SK-N-SH (cell line): ENCODE data around the gene MYO5C. TPM values are rescaled to one million over a fixed set of nuclear protein-coding genes. Genes with fewer than 3 reads are reported as not detected.

Experiments
- CTCF ChIA-PET: fragments of 300-600, 350-600 bp; formaldehyde crosslinking; extraction: SDS; loops from one replicate; lab custom pipeline; 2021; lab: Yijun Ruan, JAX
- POLR2A ChIA-PET: fragments of 350-600 bp; sonication (Branson Sonifier 250); formaldehyde crosslinking; extraction: SDS; loops from one replicate; lab custom pipeline; 2020; ENCODE audit warnings: antibody characterized with exemption, inconsistent platforms; lab: Yijun Ruan, JAX
- DNase-seq: peaks from one replicate; pipeline ENCODE4 v3.0.0; 2012
- H2AFZ ChIP-seq: fragments of 200-600 bp; sonication (generic); 2 replicates; pipeline ENCODE4 v1.8.1; 2016; ENCODE audit warnings: antibody characterized with exemption, mild to moderate bottlenecking, low read depth
- H3F3A ChIP-seq: fragments of 200-600 bp; sonication (generic); replicated peaks from 2 replicates; pipeline ENCODE3; 2016; ENCODE audit warnings: antibody characterized with exemption, mild to moderate bottlenecking; ENCODE audit not compliant: insufficient read depth
- H3K27ac ChIP-seq, 2 experiments: fragments of 200-500 bp in 1 of 2; fragments of 200-600 bp in 1 of 2; sonication (Bioruptor generic) in 1 of 2; sonication (generic), shearing (Covaris generic) in 1 of 2; 2 replicates each; pipeline versions ENCODE4 v1.5.1 to v1.6.1; 2014 to 2016; ENCODE audit warnings: low read depth in 2 of 2, inconsistent platforms in 1 of 2, low read length in 1 of 2, mild to moderate bottlenecking in 1 of 2, mixed read lengths in 1 of 2
- H3K27me3 ChIP-seq: fragments of 200-600 bp; sonication (generic), shearing (Covaris generic); 2 replicates; pipeline ENCODE4 v1.6.1; 2016; ENCODE audit warnings: mixed run types; ENCODE audit not compliant: insufficient read depth
- H3K36me3 ChIP-seq, 2 experiments: fragments of 200-500 bp in 1 of 2; fragments of 200-600 bp in 1 of 2; sonication (Bioruptor generic) in 1 of 2; sonication (generic) in 1 of 2; replicated peaks in 1 of 2; 2 replicates each; pipeline versions ENCODE3 to v1.5.1; 2014 to 2016; ENCODE audit warnings: low read length in 1 of 2, mild to moderate bottlenecking in 1 of 2; ENCODE audit not compliant: insufficient read depth in 2 of 2, control insufficient read depth in 1 of 2
- H3K4me1 ChIP-seq, 2 experiments: fragments of 200-500 bp in 1 of 2; fragments of 200-600 bp in 1 of 2; sonication (Bioruptor generic) in 1 of 2; sonication (generic), shearing (Covaris generic) in 1 of 2; 2 replicates each; pipeline versions ENCODE4 v1.5.1 to v1.6.1; 2014 to 2016; ENCODE audit warnings: low read depth in 1 of 2, low read length in 1 of 2, mixed run types in 1 of 2; ENCODE audit not compliant: insufficient read depth in 2 of 2, control insufficient read depth in 1 of 2
- H3K4me2 ChIP-seq: fragments of 200-600 bp; sonication (generic), shearing (Covaris generic); 2 replicates; pipeline ENCODE4 v1.6.1; 2017; ENCODE audit warnings: mixed run types
- H3K4me3 ChIP-seq, 2 experiments: fragments of 200-500 bp in 1 of 2; fragments of 200-600 bp in 1 of 2; sonication (Bioruptor generic) in 1 of 2; sonication (generic), shearing (Covaris generic) in 1 of 2; 2 replicates each; pipeline versions ENCODE4 v1.5.1 to v1.8.1; 2014 to 2016; ENCODE audit warnings: low read depth in 2 of 2, inconsistent platforms in 1 of 2, low read length in 1 of 2, mild to moderate bottlenecking in 1 of 2, mixed read lengths in 1 of 2, moderate library complexity in 1 of 2
- H3K79me2 ChIP-seq: fragments of 200-600 bp; sonication (generic); 2 replicates; pipeline ENCODE4 v1.8.1; 2017; ENCODE audit warnings: mild to moderate bottlenecking; ENCODE audit not compliant: insufficient read depth
- H3K9ac ChIP-seq: fragments of 200-600 bp; sonication (generic); 2 replicates; pipeline ENCODE4 v1.6.1; 2017; ENCODE audit warnings: mixed run types
- H3K9me2 ChIP-seq: fragments of 200-600 bp; sonication (generic); 2 replicates; pipeline ENCODE4 v1.6.1; 2017; ENCODE audit warnings: mixed run types
- H3K9me3 ChIP-seq: fragments of 200-600 bp; sonication (generic); 2 replicates; pipeline ENCODE4 v1.6.1; 2017; ENCODE audit warnings: mixed run types, mild to moderate bottlenecking, moderate library complexity
- H4K20me1 ChIP-seq: fragments of 200-600 bp; sonication (generic); 2 replicates; pipeline ENCODE4 v1.6.1; 2017; ENCODE audit warnings: mild to moderate bottlenecking, mixed run types; ENCODE audit not compliant: insufficient read depth
- EP300 ChIP-seq, 2 experiments: IDR thresholded peaks; 2 replicates each; pipeline versions ENCODE4 v1.4.0 to v1.6.1; 2012; ENCODE audit warnings: borderline replicate concordance in 1 of 2, low read depth in 1 of 2, low read length in 1 of 2
- EZH2phosphoT487 ChIP-seq: fragments of 200-600 bp; sonication (generic); IDR thresholded peaks from 2 replicates; pipeline ENCODE4 v1.6.1; 2017; ENCODE audit warnings: low read depth, mixed run types, mild to moderate bottlenecking, antibody characterized with exemption, moderate library complexity, borderline replicate concordance
- FOSL2 ChIP-seq: IDR thresholded peaks from 2 replicates; pipeline ENCODE4 v1.4.0; 2012; ENCODE audit warnings: low read depth, mild to moderate bottlenecking, moderate library complexity, borderline replicate concordance
- FOXJ3 ChIP-seq: sonication (generic); formaldehyde crosslinking; IDR thresholded peaks from 2 replicates; pipeline ENCODE4 v1.5.1; 2020; ENCODE audit warnings: mild to moderate bottlenecking, missing genetic modification reagents
- FOXM1 ChIP-seq: IDR thresholded peaks from 2 replicates; pipeline ENCODE4 v1.4.0; 2012; ENCODE audit warnings: low read depth, mild to moderate bottlenecking
- JUND ChIP-seq: IDR thresholded peaks from 2 replicates; pipeline ENCODE4 v1.4.0; 2012
- MAX ChIP-seq: IDR thresholded peaks from 2 replicates; pipeline ENCODE4 v1.4.0; 2012; ENCODE audit warnings: low read depth
- MEF2A ChIP-seq: IDR thresholded peaks from 2 replicates; pipeline ENCODE4 v1.4.0; 2012; ENCODE audit warnings: low read depth, borderline replicate concordance
- NFIC ChIP-seq: IDR thresholded peaks from 2 replicates; pipeline ENCODE4 v1.4.0; 2012; ENCODE audit warnings: borderline replicate concordance
- NRF1 ChIP-seq: IDR thresholded peaks from 2 replicates; pipeline ENCODE4 v1.6.1; 2012; ENCODE audit warnings: low read depth, mild to moderate bottlenecking, low read length
- POLR2AphosphoS5 ChIP-seq: IDR thresholded peaks from 2 replicates; pipeline ENCODE4 v1.6.1; 2012; ENCODE audit warnings: low read depth, low read length
- RXRA ChIP-seq: IDR thresholded peaks from 2 replicates; pipeline ENCODE4 v1.4.0; 2012; ENCODE audit warnings: low read depth, mild to moderate bottlenecking, borderline replicate concordance
- TEAD4 ChIP-seq: IDR thresholded peaks from 2 replicates; pipeline ENCODE4 v1.4.0; 2012; ENCODE audit warnings: mild to moderate bottlenecking, borderline replicate concordance; ENCODE audit not compliant: insufficient read depth
- USF1 ChIP-seq: IDR thresholded peaks from 2 replicates; pipeline ENCODE4 v1.4.0; 2012; ENCODE audit warnings: low read depth, borderline replicate concordance
- ZBTB33 ChIP-seq: IDR thresholded peaks from 2 replicates; pipeline ENCODE4 v1.4.0; 2012; ENCODE audit warnings: low read depth, borderline replicate concordance
- WGBS: methylation state at CpG from one replicate; pipeline ENCODE4 v1.1.6; 2017; ENCODE audit warnings: low lambda C conversion rate; 5-methylcytosine and 5-hydroxymethylcytosine counted together
- polyA plus RNA-seq, 3 experiments: library from polyadenylated mRNA; depleted of rRNA; stranded (reverse); fragments of >200 nt; gene quantifications; 2 replicates each; pipeline ENCODE4 v1.2.3, GENCODE V29; 2012
- TF ChIP-seq, protein P1 (sequence below): fragments of 200-600 bp; sonication (generic); IDR thresholded peaks from 2 replicates; pipeline ENCODE4 v1.6.1; 2017; ENCODE audit warnings: antibody characterized with exemption, mild to moderate bottlenecking, moderate library complexity
- TF ChIP-seq, protein P2 (sequence below): fragments of 150-350 bp; IDR thresholded peaks from 2 replicates; pipeline ENCODE4 v1.6.1; 2016; ENCODE audit warnings: mild to moderate bottlenecking, low read depth, low read length

Gene MYO5C
- polyA plus RNA-seq, 1 of the 3 experiments (the other 2 are of a cell fraction): 0.99 TPM

DNA sequence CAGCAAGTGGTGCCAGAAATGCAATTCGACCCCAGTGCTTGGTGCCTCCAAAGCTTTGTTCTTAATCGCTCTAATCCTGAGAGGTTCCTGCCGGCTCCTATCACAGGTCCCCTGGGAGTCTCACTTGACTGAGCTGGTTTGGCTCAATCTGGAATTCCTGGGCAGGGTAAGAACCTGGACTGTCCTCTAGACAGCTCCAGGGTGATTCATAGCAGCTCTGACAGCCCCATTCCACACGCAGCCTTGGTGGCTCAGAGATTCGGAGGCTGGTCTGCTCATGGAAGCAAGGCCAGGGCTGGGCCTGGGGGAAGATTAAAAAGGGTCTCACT, 37.9 kb downstream of the MYO5C start:
- DNase-seq: no peak
- H3F3A ChIP-seq: peaks cover 6% of the 10 kb centered on the region
- H3K4me3 ChIP-seq: no peak overlapping the region
- H3K9me2 ChIP-seq: no peaks in the 10 kb centered on the region
- TF ChIP-seq, protein P1, sequence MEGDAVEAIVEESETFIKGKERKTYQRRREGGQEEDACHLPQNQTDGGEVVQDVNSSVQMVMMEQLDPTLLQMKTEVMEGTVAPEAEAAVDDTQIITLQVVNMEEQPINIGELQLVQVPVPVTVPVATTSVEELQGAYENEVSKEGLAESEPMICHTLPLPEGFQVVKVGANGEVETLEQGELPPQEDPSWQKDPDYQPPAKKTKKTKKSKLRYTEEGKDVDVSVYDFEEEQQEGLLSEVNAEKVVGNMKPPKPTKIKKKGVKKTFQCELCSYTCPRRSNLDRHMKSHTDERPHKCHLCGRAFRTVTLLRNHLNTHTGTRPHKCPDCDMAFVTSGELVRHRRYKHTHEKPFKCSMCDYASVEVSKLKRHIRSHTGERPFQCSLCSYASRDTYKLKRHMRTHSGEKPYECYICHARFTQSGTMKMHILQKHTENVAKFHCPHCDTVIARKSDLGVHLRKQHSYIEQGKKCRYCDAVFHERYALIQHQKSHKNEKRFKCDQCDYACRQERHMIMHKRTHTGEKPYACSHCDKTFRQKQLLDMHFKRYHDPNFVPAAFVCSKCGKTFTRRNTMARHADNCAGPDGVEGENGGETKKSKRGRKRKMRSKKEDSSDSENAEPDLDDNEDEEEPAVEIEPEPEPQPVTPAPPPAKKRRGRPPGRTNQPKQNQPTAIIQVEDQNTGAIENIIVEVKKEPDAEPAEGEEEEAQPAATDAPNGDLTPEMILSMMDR: no peak
- no peak for TF ChIP-seq FOXJ3 (CRISPR knock-in tag)
- TF ChIP-seq MAX: no peak
- no peak for TF ChIP-seq FOXM1
- no peak for TF ChIP-seq JUND
- TF ChIP-seq MEF2A: no peak
- TF ChIP-seq POLR2AphosphoS5: no peak
- TF ChIP-seq, protein P2, sequence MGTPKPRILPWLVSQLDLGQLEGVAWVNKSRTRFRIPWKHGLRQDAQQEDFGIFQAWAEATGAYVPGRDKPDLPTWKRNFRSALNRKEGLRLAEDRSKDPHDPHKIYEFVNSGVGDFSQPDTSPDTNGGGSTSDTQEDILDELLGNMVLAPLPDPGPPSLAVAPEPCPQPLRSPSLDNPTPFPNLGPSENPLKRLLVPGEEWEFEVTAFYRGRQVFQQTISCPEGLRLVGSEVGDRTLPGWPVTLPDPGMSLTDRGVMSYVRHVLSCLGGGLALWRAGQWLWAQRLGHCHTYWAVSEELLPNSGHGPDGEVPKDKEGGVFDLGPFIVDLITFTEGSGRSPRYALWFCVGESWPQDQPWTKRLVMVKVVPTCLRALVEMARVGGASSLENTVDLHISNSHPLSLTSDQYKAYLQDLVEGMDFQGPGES: no peak
- no peak for TF ChIP-seq EZH2phosphoT487
- TF ChIP-seq RXRA: no peak
- TF ChIP-seq USF1: no peak
- no peak for TF ChIP-seq ZBTB33
- TF ChIP-seq EP300 (IDR thresholded peaks at IDR 0.05; ENCODE audit: borderline replicate concordance in 1 of 2, low read depth in 1 of 2, low read length in 1 of 2): no peak
- no peak for TF ChIP-seq NFIC
- TF ChIP-seq TEAD4: no peak
- no peak for TF ChIP-seq FOSL2
- TF ChIP-seq NRF1: no peak
- POLR2A ChIA-PET: no interaction called here
- no peak overlapping the region for H2AFZ ChIP-seq
- WGBS: 85% methylated on average over 4 of the region's 5 CpGs
- CTCF ChIA-PET: interaction anchor here (0.8 to 6.1 kb wide), 14 partner anchors 11 to 708 kb away, joined by 3 to 86 read pairs (median 8); no protein-coding TSS in a partner anchor
- no peak overlapping the region for H3K9ac ChIP-seq
- no peaks in the 10 kb centered on the region for H4K20me1 ChIP-seq
- H3K4me1 ChIP-seq: peaks cover 14 to 19% of the 10 kb centered on the region in 2 experiments
- H3K27ac ChIP-seq: no peak overlapping the region
- H3K27me3 ChIP-seq: no peaks in the 10 kb centered on the region
- no peak overlapping the region for H3K4me2 ChIP-seq
- no peaks in the 10 kb centered on the region for H3K36me3 ChIP-seq
- no peaks in the 10 kb centered on the region for H3K9me3 ChIP-seq
- H3K79me2 ChIP-seq: no peaks in the 10 kb centered on the region
